ENCODE results near the gene DTL. TPM values are rescaled to one million over a fixed set of nuclear protein-coding genes. Genes with fewer than 3 reads are reported as not detected.

Gene DTL
- total RNA-seq, 1 experiment from 2014 or later: 41.0 TPM

GRCh38 chr1:212004895-212005608 lies 30.5 kb upstream of the DTL start:
- Histone ChIP-seq H3K4me3 (replicated peaks in 1 of 2; ENCODE audit: low read depth in 1 of 2, low read length in 2 of 2) (no peak overlapping the region), H4K20me1 (ENCODE audit: insufficient read depth) (no peaks in the 10 kb centered on the region), H3K4me2 (ENCODE audit: low read length) (no peak overlapping the region), H3K9me3 (ENCODE audit: control insufficient read depth in 1 of 2, insufficient read depth in 1 of 2, low read depth in 1 of 2, low read length in 2 of 2) (no peaks in the 10 kb centered on the region), H3K4me1 (ENCODE audit: control insufficient read depth in 1 of 2, insufficient read depth in 2 of 2, low read length in 2 of 2) (no peaks in the 10 kb centered on the region), H3K79me2 (ENCODE audit: insufficient read depth, low read length) (no peaks in the 10 kb centered on the region), H3K9ac (ENCODE audit: low read length) (no peak overlapping the region), H2AFZ (ENCODE audit: low read depth, low read length, poor library complexity, severe bottlenecking) (no peak overlapping the region), H3K27ac (ENCODE audit: low read depth, low read length) (no peak overlapping the region), H3K27me3 (ENCODE audit: insufficient read depth, low read length) (no peaks in the 10 kb centered on the region), H3K36me3 (ENCODE audit: control insufficient read depth in 1 of 2, insufficient read depth in 2 of 2, low read length in 2 of 2) (peaks cover 3 to 7% of the 10 kb centered on the region in 2 experiments; a peak in 1 of 4 replicates), H3K9me2 (ENCODE audit: insufficient read depth) (no peaks in the 10 kb centered on the region)
- intact Hi-C loops (cut with micrococcal nuclease): no loop called here
- ChIA-PET RAD21 (ENCODE audit: low non-redundant PET in 1 of 2, low total read pairs in 2 of 2, uncharacterized antibody in 2 of 2, unreplicated experiment in 2 of 2) (no interaction called here), POLR2A (no interaction called here), CTCF (interaction anchor here (1.1 to 1.2 kb wide), 2 partner anchors 8 to 30 kb away, joined by 3 read pairs; no protein-coding TSS in a partner anchor)
- DNase-seq (ENCODE audit: low read depth, low spot score): no peak
- no peak for ATAC-seq
- TF ChIP-seq, protein P1, sequence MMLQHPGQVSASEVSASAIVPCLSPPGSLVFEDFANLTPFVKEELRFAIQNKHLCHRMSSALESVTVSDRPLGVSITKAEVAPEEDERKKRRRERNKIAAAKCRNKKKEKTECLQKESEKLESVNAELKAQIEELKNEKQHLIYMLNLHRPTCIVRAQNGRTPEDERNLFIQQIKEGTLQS (IDR thresholded peaks at IDR 0.05): no peak
- no peak for TF ChIP-seq SP1 (IDR thresholded peaks at IDR 0.05; ENCODE audit: low read depth)
- no peak for TF ChIP-seq SIN3A (IDR thresholded peaks at IDR 0.05; ENCODE audit: low read depth)
- no peak for TF ChIP-seq ZFX (IDR thresholded peaks at IDR 0.05)
- TF ChIP-seq REST (IDR thresholded peaks at IDR 0.05; ENCODE audit: low read depth): no peak
- no peak for TF ChIP-seq ZNF274 (IDR thresholded peaks at IDR 0.05; ENCODE audit: low read depth, low read length)
- BruUV-seq (replicated peaks): no TSS peak

Measured in HCT116 (cell line).